Lower leg skin (tissue), 4 donors: Measurements from ENCODE around the gene FLNC. TPM values are rescaled to one million over a fixed set of nuclear protein-coding genes. Genes with fewer than 3 reads are reported as not detected.

Source experiments
- DNase-seq, 2 donors: peaks; one replicate each; pipeline ENCODE4 v3.0.0-alpha.2; 2019; ENCODE audit warnings: low spot score in 2 of 2
- H3K4me3 ChIP-seq: fragments of 200-600 bp; sonication (generic); 2 replicates; pipeline ENCODE4 v1.5.1; 2017; ENCODE audit warnings: mild to moderate bottlenecking, low read depth; ENCODE audit not compliant: poor library complexity, severe bottlenecking
- CTCF ChIP-seq, 3 donors: fragments of 450-650 bp; IDR thresholded peaks; one replicate each; pipeline ENCODE4 v1.5.1; 2016; ENCODE audit warnings: antibody characterized with exemption in 3 of 3, mild to moderate bottlenecking in 3 of 3, moderate library complexity in 2 of 3
- POLR2A ChIP-seq, 2 donors: fragments of 450-650 bp; IDR thresholded peaks; one replicate each; pipeline ENCODE4 v1.6.1; 2016 to 2017; ENCODE audit warnings: antibody characterized with exemption in 2 of 2, mild to moderate bottlenecking in 1 of 2, moderate library complexity in 1 of 2
- WGBS, 2 donors: methylation state at CpG; one replicate each; pipeline ENCODE4 v1.1.5; 2018; 5-methylcytosine and 5-hydroxymethylcytosine counted together
- intact Hi-C: fragments of 100-400 bp; cut with DNase I; formaldehyde crosslinking; loops from one replicate; pipeline ENCODE4 v1.15.0; 2023; ENCODE audit warnings: low total_unique reads
- total RNA-seq, 4 donors: library from RNA; depleted of rRNA; stranded (reverse); fragments of >200 nt; gene quantifications; one replicate each; pipeline ENCODE4 v1.1.0, GENCODE V29; 2016

The FLNC gene
- total RNA-seq, 4 donors from 2014 or later = 5.0 to 11.1 (median 6.2) TPM

GRCh38 chr7:128809363-128809762 lies 20.8 kb upstream of the FLNC start:
- TF ChIP-seq POLR2A (IDR thresholded peaks at IDR 0.05) = no peak
- TF ChIP-seq CTCF (IDR thresholded peaks at IDR 0.05) = no peak
- WGBS, 2 donors = 84 to 92% methylated on average over 3 of the region's 3 CpGs
- H3K4me3 ChIP-seq = no peak overlapping the region
- peak in 1 of 2 donors; percentile 29 for DNase-seq
- intact Hi-C loops = no loop called here

- no peak overlapping the region for H3K4me3 ChIP-seq
- WGBS, 2 donors = 91 to 94% methylated on average over 2 of the region's 2 CpGs
- intact Hi-C loops = no loop called here
- no peak for TF ChIP-seq POLR2A (IDR thresholded peaks at IDR 0.05)
- no peak for TF ChIP-seq CTCF (IDR thresholded peaks at IDR 0.05)
- DNase-seq = no peak
Observed at GRCh38 chr7:128810473-128810872, 19.7 kb upstream of the FLNC start.

- intact Hi-C loops = no loop called here
- H3K4me3 ChIP-seq = no peak overlapping the region
- TF ChIP-seq CTCF (IDR thresholded peaks at IDR 0.05) (no peak), POLR2A (IDR thresholded peaks at IDR 0.05) (no peak)
- DNase-seq = no peak
- whole genome bisulfite sequencing, 2 donors = 96 to 98% methylated on average over 3 of the region's 3 CpGs
Observed at GRCh38 chr7:128810997-128811396, 19.2 kb upstream of the FLNC start.

- H3K4me3 ChIP-seq = no peak overlapping the region
- intact Hi-C loops = no loop called here
- WGBS, 2 donors = 86 to 87% methylated on average over 11 of the region's 11 CpGs
- TF ChIP-seq POLR2A (IDR thresholded peaks at IDR 0.05) (no peak), CTCF (IDR thresholded peaks at IDR 0.05) (no peak)
- DNase-seq = no peak
Observed at GRCh38 chr7:128811631-128812430, 18.4 kb upstream of the FLNC start.

GRCh38 chr7:128812514-128813168 lies 17.6 kb upstream of the FLNC start:
- intact Hi-C loops = no loop called here
- no peak overlapping the region for H3K4me3 ChIP-seq
- WGBS, 2 donors = 61 to 62% methylated on average over 11 of the region's 11 CpGs
- DNase-seq = no peak
- TF ChIP-seq POLR2A (IDR thresholded peaks at IDR 0.05) (no peak), CTCF (IDR thresholded peaks at IDR 0.05) (no peak)
